HL-60 (cell line): ENCODE results near the gene B4GALNT4.

Source experiments
- POLR2AphosphoS5 ChIP-seq: IDR thresholded peaks from 2 replicates; pipeline ENCODE4 v1.6.1; 2012; ENCODE audit warnings: low read depth
- TF ChIP-seq, protein P1 (sequence below): IDR thresholded peaks from one replicate; pipeline ENCODE4 v1.5.1; 2011; ENCODE audit warnings: low read length, control low read depth, inconsistent platforms; ENCODE audit not compliant: insufficient read depth

DNA sequence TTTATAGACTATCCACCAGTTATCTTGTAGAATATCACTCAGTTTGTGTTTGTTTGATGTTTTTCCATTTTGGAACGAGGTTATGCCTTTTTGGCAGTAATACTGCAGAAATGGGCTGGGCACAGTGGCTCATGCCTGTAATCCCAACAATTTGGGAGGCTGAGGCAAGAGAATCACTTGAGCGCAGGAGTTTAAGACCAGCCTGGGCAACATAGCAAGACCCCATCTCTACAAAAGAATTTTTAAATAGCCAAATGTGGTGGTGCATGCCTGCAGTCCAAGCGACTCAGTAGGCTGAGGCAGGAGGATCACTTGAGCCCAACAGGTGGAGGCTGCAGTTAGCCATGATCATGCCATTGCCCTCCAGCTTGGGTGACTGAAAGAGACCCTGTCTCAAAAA lies 22.8 kb upstream of the B4GALNT4 start:
- TF ChIP-seq POLR2AphosphoS5: no peak
- TF ChIP-seq, protein P1, sequence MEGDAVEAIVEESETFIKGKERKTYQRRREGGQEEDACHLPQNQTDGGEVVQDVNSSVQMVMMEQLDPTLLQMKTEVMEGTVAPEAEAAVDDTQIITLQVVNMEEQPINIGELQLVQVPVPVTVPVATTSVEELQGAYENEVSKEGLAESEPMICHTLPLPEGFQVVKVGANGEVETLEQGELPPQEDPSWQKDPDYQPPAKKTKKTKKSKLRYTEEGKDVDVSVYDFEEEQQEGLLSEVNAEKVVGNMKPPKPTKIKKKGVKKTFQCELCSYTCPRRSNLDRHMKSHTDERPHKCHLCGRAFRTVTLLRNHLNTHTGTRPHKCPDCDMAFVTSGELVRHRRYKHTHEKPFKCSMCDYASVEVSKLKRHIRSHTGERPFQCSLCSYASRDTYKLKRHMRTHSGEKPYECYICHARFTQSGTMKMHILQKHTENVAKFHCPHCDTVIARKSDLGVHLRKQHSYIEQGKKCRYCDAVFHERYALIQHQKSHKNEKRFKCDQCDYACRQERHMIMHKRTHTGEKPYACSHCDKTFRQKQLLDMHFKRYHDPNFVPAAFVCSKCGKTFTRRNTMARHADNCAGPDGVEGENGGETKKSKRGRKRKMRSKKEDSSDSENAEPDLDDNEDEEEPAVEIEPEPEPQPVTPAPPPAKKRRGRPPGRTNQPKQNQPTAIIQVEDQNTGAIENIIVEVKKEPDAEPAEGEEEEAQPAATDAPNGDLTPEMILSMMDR: no peak
